ENCODE results near the gene TMEM40. TPM values are rescaled to one million over a fixed set of nuclear protein-coding genes. Genes with fewer than 3 reads are reported as not detected.
A peak's percentile ranks its signal among the peaks of the same experiment; 100 is the strongest.

Gene TMEM40
- total and polyA plus RNA-seq, 9 of the 15 experiments (the other 6 are each of a cell fraction or from before 2014, with no cell fraction given) = 0.11 to 0.31 (median 0.14) TPM; not detected in 6

DNA sequence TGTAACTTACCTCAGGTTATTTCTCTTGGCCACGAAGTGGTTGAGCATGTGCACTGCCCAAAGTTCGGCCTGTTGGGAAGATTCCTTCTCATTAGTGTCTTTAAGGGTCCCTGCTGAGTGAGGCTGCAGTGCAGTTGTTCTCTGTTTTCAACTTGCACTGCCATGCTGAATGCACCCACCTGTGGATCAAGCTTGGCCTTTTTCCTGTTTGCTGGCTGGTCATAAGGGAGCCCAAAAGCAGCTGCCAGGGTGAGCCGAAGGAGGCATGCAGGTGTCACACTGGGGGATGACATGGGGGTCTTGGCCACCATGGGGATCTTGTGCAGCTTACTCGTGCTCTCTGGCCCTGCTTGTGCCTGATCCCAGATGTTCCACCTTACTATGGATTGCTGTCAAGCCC, 49.0 kb downstream of the TMEM40 start (continued):
- no peak for TF ChIP-seq ZNF584 (CRISPR knock-in tag; IDR thresholded peaks at IDR 0.05; ENCODE audit: low read depth)
- no peak for TF ChIP-seq NCOR1 (IDR thresholded peaks at IDR 0.05)

GRCh38 chr3:12709334-12709733, 49.7 kb downstream of the TMEM40 start:
- in situ Hi-C loops (cut with MboI) (loop anchor here (5.0 kb wide), 1 partner anchor 188 kb away; no protein-coding TSS in a partner anchor), intact Hi-C loops (cut with micrococcal nuclease) (loop anchor here (10.0 kb wide), 1 partner anchor 285 kb away; no protein-coding TSS in a partner anchor)
- H3K9me1 ChIP-seq (ENCODE audit: control insufficient read depth, insufficient read depth, low read length) = no peaks in the 10 kb centered on the region
- H2AFZ ChIP-seq (ENCODE audit: low read depth, low read length) = no peak overlapping the region
- H4K20me1 ChIP-seq (replicated peaks; ENCODE audit: control insufficient read depth, insufficient read depth, low read length) = no peaks in the 10 kb centered on the region
- no peaks in the 10 kb centered on the region for H3K79me2 ChIP-seq (ENCODE audit: control insufficient read depth, insufficient read depth, low read length)
- FAIRE-seq = no peak
- ChIA-PET POLR2A (interaction anchor here (1.2 to 2.1 kb wide), 3 partner anchors 10 to 132 kb away, joined by 3 to 9 read pairs (median 6); no protein-coding TSS in a partner anchor), CTCF (ENCODE audit: low intra/inter-chr PET ratio) (interaction anchor here (0.7 kb wide), 1 partner anchor 182 kb away, joined by 3 read pairs; no protein-coding TSS in a partner anchor)
- 10% methylated on average over 3 of the region's 3 CpGs for WGBS (ENCODE audit: insufficient coverage, low coverage, missing lambda C conversion rate)
- H3K9me3 ChIP-seq (replicated peaks; ENCODE audit: control insufficient read depth, insufficient read depth, low read depth, low read length) = no peaks in the 10 kb centered on the region
- no peak overlapping the region for H3K4me3 ChIP-seq
- H3K36me3 ChIP-seq (ENCODE audit: control insufficient read depth, insufficient read depth, low read length) = no peaks in the 10 kb centered on the region
- no peak for ATAC-seq
- H3K4me2 ChIP-seq (ENCODE audit: insufficient read depth, low read length) = no peak overlapping the region
- no TSS peak for BruUV-seq (replicated peaks)
- no peaks in the 10 kb centered on the region for H3K4me1 ChIP-seq (replicated peaks in 1 of 2; ENCODE audit: control insufficient read depth in 2 of 2, insufficient read depth in 2 of 2, low read length in 2 of 2)
- no peak overlapping the region for H3K27ac ChIP-seq (ENCODE audit: extremely low read depth, low read depth, low read length)
- H3K27me3 ChIP-seq (ENCODE audit: control insufficient read depth in 2 of 2, insufficient read depth in 2 of 2, low read length in 2 of 2) = peaks cover 19 to 36% of the 10 kb centered on the region in 2 experiments
- peak in 1 of 4 experiments; percentile 7 for DNase-seq (ENCODE audit: extremely low read depth in 1 of 4, low spot score in 3 of 4)
- no peak overlapping the region for H3K9ac ChIP-seq (ENCODE audit: insufficient read depth in 1 of 2, low read depth in 2 of 2, low read length in 2 of 2)
- TF ChIP-seq, protein P1, sequence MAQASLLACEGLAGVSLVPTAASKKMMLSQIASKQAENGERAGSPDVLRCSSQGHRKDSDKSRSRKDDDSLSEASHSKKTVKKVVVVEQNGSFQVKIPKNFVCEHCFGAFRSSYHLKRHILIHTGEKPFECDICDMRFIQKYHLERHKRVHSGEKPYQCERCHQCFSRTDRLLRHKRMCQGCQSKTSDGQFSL (CRISPR knock-in tag; IDR thresholded peaks at IDR 0.05) = no peak
- TF ChIP-seq, protein P1 (tag; IDR thresholded peaks at IDR 0.05) = no peak
- TF ChIP-seq CBX8 (IDR thresholded peaks at IDR 0.05; ENCODE audit: borderline replicate concordance, extremely low read depth, low read depth, low read length, poor library complexity, severe bottlenecking) = no peak
- TF ChIP-seq MXI1 (IDR thresholded peaks at IDR 0.05; ENCODE audit: low read depth, low read length) = no peak
- TF ChIP-seq KLF1 (tag; IDR thresholded peaks at IDR 0.05) = no peak
- no peak for TF ChIP-seq OTX1 (CRISPR knock-in tag; IDR thresholded peaks at IDR 0.05)
- no peak for TF ChIP-seq SAP30 (IDR thresholded peaks at IDR 0.05; ENCODE audit: borderline replicate concordance, insufficient read depth, low read depth, low read length, poor library complexity, severe bottlenecking)
- no peak for TF ChIP-seq ZNF395 (CRISPR knock-in tag; IDR thresholded peaks at IDR 0.05)
- no peak for TF ChIP-seq ZNF785 (CRISPR knock-in tag; IDR thresholded peaks at IDR 0.05)
- TF ChIP-seq ZNF551 (CRISPR knock-in tag; IDR thresholded peaks at IDR 0.05) = no peak
- TF ChIP-seq PPARD (CRISPR knock-in tag; IDR thresholded peaks at IDR 0.05) = no peak
- no peak for TF ChIP-seq ZBTB7A (IDR thresholded peaks at IDR 0.05; ENCODE audit: borderline replicate concordance, control insufficient read depth, low read depth, low read length)
- no peak for TF ChIP-seq ZNF408 (CRISPR knock-in tag; IDR thresholded peaks at IDR 0.05; ENCODE audit: low read depth)
- TF ChIP-seq CBX1 (IDR thresholded peaks at IDR 0.05; ENCODE audit: low read depth) = no peak
- no peak for TF ChIP-seq ZNF507 (tag; conservative IDR thresholded peaks at IDR 0.05)
- TF ChIP-seq, protein P2, sequence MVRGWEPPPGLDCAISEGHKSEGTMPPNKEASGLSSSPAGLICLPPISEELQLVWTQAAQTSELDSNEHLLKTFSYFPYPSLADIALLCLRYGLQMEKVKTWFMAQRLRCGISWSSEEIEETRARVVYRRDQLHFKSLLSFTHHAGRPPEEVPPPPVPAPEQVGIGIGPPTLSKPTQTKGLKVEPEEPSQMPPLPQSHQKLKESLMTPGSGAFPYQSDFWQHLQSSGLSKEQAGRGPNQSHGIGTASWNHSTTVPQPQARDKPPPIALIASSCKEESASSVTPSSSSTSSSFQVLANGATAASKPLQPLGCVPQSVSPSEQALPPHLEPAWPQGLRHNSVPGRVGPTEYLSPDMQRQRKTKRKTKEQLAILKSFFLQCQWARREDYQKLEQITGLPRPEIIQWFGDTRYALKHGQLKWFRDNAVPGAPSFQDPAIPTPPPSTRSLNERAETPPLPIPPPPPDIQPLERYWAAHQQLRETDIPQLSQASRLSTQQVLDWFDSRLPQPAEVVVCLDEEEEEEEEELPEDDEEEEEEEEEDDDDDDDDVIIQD (CRISPR knock-in tag; IDR thresholded peaks at IDR 0.05) = no peak
